Right atrium auricular region (tissue), 2 donors: ENCODE measurements around the gene TLE6. TPM values are rescaled to one million over a fixed set of nuclear protein-coding genes. Genes with fewer than 3 reads are reported as not detected.

ENCODE experiments used
- DNase-seq: peaks from one replicate; pipeline ENCODE4 v3.0.0-alpha.2; 2019; ENCODE audit warnings: low spot score
- H3K27ac ChIP-seq, 2 donors: fragments of 200-600 bp; sonication (generic); 1 replicate in 1 of 2; 2 replicates in 1 of 2; pipeline ENCODE4 v1.5.1; 2016 to 2019
- H3K27me3 ChIP-seq, 2 donors: fragments of 200-600 bp; sonication (generic); one replicate each; pipeline versions ENCODE4 v1.5.1 to v1.6.0; 2017 to 2019
- H3K36me3 ChIP-seq: fragments of 200-600 bp; sonication (generic); one replicate; pipeline ENCODE4 v1.5.1; 2016
- H3K4me1 ChIP-seq, 2 donors: fragments of 200-600 bp; sonication (generic); one replicate each; pipeline versions ENCODE4 v1.5.1 to v1.6.0; 2017 to 2019
- H3K4me3 ChIP-seq, 2 donors: fragments of 200-600 bp; sonication (generic); 1 replicate in 1 of 2; 2 replicates in 1 of 2; pipeline ENCODE4 v1.5.1; 2017 to 2019; ENCODE audit warnings: mild to moderate bottlenecking in 1 of 2, moderate library complexity in 1 of 2
- H3K9me3 ChIP-seq, 2 donors: fragments of 200-600 bp; sonication (generic); one replicate each; pipeline ENCODE4 v1.5.1; 2019
- total RNA-seq, 2 donors: library from RNA; depleted of rRNA; stranded (reverse); fragments of >200 nt; gene quantifications; one replicate each; pipeline ENCODE4 v1.1.0, GENCODE V29; 2016
- TF ChIP-seq, protein P1 (sequence below), 2 donors: fragments of 200-600 bp; sonication (generic); IDR thresholded peaks; one replicate each; pipeline ENCODE4 v1.5.1; 2019; ENCODE audit warnings: antibody characterized with exemption in 2 of 2

The TLE6 gene
- total RNA-seq, 2 donors from 2014 or later: 2.1 to 5.2 TPM

DNA sequence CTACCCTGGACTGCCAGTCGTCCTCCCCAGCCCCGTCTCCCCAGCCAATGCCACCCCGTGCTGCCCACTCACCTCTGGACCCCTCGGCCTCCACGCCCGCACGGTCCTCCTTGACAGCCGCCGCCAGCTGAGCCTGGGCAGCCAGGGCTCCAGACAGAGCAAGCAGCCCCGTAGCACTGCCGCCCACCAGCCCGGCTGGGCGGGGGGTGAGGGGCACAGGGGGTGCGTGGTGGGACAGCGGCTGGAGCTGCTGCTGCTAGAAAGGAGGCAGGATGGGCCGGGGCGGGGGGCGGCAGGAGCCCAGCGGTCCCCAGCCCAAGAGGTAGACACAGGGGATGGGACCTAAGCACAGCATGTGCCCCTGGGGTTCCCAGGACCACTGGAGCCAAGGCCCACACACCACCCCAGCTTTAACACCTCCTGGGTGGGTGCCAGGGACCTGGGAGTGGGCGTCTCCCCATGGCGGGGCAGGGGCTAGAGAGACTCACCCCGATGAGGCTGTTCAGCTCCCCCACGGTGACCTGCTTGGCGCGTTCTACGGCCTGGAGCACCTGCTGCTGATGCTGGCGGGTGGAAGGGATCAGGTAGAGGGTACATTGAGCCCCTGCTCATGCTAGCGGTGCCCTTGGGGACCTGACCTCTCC, 42.0 kb downstream of the TLE6 start:
- Histone ChIP-seq H3K9me3 (no peaks in the 10 kb centered on the region), H3K4me1 (no peaks in the 10 kb centered on the region), H3K27me3 (no peaks in the 10 kb centered on the region), H3K4me3 (no peak overlapping the region), H3K27ac (no peak overlapping the region), H3K36me3 (peaks cover 18% of the 10 kb centered on the region)
- TF ChIP-seq, protein P1, sequence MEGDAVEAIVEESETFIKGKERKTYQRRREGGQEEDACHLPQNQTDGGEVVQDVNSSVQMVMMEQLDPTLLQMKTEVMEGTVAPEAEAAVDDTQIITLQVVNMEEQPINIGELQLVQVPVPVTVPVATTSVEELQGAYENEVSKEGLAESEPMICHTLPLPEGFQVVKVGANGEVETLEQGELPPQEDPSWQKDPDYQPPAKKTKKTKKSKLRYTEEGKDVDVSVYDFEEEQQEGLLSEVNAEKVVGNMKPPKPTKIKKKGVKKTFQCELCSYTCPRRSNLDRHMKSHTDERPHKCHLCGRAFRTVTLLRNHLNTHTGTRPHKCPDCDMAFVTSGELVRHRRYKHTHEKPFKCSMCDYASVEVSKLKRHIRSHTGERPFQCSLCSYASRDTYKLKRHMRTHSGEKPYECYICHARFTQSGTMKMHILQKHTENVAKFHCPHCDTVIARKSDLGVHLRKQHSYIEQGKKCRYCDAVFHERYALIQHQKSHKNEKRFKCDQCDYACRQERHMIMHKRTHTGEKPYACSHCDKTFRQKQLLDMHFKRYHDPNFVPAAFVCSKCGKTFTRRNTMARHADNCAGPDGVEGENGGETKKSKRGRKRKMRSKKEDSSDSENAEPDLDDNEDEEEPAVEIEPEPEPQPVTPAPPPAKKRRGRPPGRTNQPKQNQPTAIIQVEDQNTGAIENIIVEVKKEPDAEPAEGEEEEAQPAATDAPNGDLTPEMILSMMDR (IDR thresholded peaks at IDR 0.05): no peak
- DNase-seq: no peak

DNA sequence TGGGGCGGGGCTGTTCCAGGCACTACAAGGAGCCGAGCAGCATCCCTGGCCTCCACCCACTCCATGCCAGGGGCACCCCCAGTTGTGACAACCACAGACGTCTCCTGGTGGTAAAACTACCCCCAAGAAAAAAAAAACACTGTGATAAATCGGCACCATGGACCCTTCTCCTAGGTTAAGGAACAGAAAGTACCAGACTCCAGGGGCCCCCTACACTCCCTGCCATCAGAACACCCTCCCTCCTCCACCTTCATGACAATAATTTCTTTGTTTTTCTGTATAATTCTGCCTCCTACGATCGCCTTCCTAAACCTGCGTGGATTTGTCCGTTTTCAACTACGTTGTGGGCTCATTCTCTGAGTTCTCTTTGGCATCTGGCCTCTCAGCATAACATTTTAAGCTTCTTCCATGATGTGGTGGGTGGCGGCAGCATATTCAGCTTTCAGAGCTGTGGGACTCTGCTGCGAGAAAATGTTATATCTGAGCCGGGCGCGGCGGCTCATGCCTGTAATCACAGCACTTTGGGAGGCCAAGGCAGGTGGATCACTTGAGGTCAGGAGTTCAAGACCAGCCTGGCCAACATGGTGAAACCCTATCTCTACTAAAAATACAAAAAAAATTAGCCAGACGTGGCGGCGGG, 43.1 kb downstream of the TLE6 start:
- no peaks in the 10 kb centered on the region for H3K4me1 ChIP-seq
- H3K9me3 ChIP-seq: no peaks in the 10 kb centered on the region
- H3K27me3 ChIP-seq: no peaks in the 10 kb centered on the region
- H3K36me3 ChIP-seq: peaks cover 9% of the 10 kb centered on the region
- DNase-seq: no peak
- no peak overlapping the region for H3K4me3 ChIP-seq
- H3K27ac ChIP-seq: no peak overlapping the region
- TF ChIP-seq, protein P1 (IDR thresholded peaks at IDR 0.05): no peak

DNA sequence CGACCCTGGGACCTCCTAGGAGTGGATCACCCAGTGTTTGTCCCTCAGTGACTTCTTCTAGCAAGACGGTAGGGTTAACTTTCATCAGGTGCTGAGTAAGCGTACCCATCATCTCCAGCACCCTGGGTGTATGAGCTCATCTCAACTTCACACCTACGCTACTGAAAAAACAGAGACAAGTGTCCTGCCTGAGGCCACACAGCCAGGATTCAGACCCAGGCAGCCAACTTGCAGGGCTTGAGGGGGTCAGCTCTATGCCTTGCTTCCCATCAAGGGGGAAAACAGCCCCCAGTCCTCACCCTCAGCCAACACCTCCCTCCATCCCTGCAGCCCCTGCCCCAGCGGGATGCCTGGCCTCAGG, 47.1 kb downstream of the TLE6 start:
- Histone ChIP-seq H3K4me3 (no peak overlapping the region), H3K9me3 (no peaks in the 10 kb centered on the region), H3K27ac (no peak overlapping the region), H3K27me3 (no peaks in the 10 kb centered on the region), H3K4me1 (peaks cover 0 to 12% of the 10 kb centered on the region in 2 donors), H3K36me3 (peaks cover under 1% of the 10 kb centered on the region)
- no peak for DNase-seq
- TF ChIP-seq, protein P1 (IDR thresholded peaks at IDR 0.05): no peak

DNA sequence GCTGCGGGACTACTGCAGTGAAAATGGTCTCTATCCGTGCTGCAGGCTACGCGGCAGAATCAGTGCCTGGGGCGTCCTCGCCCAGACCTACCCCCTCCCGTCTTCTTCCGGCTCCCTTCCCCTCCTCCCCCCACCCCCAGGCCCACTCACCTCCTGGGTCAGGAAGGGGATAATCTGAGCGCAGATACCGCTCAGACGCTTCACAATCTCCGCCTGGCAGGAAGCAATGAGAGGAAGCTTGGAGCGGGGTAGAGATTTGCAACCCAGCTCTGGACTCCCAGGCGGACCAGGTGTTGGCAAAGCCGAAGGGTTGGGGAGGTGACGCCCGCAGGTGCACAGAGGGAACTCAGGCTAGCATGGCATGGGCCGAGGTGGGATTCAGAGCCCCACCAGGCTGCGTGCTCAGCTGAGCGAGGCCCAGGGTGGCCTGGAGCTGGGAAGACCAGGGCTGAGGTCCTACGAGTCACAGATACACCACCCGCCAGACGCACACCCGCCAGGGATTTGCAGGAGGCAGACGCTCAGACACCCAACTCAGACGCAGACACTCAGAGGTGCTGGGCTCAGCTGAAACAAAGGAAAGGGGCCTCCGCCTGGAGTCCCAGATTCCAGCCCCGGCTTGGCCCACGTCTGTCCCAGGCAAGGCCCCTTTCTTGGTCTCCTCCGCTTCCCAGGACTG, 47.6 kb downstream of the TLE6 start:
- Histone ChIP-seq H3K27me3 (no peaks in the 10 kb centered on the region), H3K4me3 (no peak overlapping the region), H3K27ac (no peak overlapping the region), H3K4me1 (peaks cover 0 to 16% of the 10 kb centered on the region in 2 donors), H3K9me3 (no peaks in the 10 kb centered on the region), H3K36me3 (no peaks in the 10 kb centered on the region)
- DNase-seq: no peak
- TF ChIP-seq, protein P1 (IDR thresholded peaks at IDR 0.05): no peak

DNA sequence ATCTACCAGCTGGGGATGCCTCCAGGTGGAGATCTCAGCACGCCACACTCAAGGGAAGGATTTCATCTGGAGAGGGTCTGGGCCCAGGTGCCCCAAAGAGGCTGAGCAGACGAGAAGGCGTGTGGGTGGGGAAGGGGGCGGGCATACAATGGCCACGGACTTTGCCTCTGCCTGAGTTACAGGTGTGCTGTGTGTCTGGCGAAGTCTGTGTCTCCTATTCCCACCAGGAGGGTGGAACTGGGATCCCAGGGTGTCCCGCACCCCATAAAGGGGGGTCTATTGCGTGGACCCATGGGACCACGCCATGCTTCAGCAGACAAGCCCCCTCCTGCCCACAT, 48.2 kb downstream of the TLE6 start:
- Histone ChIP-seq H3K36me3 (no peaks in the 10 kb centered on the region), H3K4me1 (peaks cover 0 to 16% of the 10 kb centered on the region in 2 donors), H3K9me3 (no peaks in the 10 kb centered on the region), H3K4me3 (no peak overlapping the region), H3K27me3 (no peaks in the 10 kb centered on the region), H3K27ac (no peak overlapping the region)
- DNase-seq: no peak
- TF ChIP-seq, protein P1 (IDR thresholded peaks at IDR 0.05): no peak
